HG03066 (cell line): ENCODE measurements around the gene MTG2.
"Not testable (repeated sequence)": the region's sequence is repeated elsewhere in the genome, so short reads cannot be mapped to it uniquely, and the experiment has no call there.

Source experiments
- ATAC-seq: cut with Tn5 transposase; IDR thresholded peaks from one replicate; pipeline ENCODE4 v1.9.1; 2021; ENCODE audit warnings: low read depth; ENCODE audit not compliant: unreplicated experiment

MTG2 gene

GRCh38 chr20:62143957-62144825 is 38.6 kb upstream of the MTG2 start:
- ATAC-seq = no peak

DNA sequence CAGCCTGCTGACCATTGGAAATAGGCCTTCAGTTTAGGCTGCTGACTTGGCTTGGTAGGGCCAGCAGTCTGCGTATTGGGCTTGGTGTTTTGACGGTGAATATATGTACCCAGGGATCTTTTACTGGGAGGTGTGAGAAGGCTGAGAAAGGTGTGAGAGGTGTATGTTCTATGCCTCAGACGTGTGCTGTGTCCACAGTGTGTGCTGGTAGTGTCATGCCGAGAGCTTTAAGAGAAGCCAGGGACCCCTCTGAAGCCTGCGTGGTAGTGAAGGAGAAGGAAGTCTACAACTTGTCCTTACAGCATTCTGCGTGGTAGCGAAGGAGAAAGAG is 37.2 kb upstream of the MTG2 start:
- no peak for ATAC-seq

- no peak for ATAC-seq
Measured at GRCh38 chr20:62146019-62146755, 36.6 kb upstream of the MTG2 start.

DNA sequence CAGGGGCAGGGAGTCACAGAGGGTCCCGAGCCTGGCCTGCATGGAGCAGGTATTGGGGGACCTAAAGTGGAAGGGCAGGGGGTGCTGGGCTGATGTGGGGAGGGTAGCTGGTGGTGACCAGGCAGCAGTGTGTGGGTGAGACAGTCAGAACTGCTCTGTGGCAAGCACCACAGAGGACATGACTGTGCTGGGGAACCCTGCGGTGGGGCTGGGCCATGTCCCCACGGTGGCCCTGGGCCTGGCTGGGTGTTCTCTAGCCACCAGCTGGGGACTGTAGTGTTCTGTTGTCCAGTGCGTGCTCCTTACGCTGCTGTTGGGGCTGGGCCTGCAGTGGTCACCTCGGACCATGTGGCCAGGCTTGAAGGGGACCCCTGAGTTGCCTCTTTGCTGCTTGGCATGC is 35.7 kb upstream of the MTG2 start:
- no peak for ATAC-seq

DNA sequence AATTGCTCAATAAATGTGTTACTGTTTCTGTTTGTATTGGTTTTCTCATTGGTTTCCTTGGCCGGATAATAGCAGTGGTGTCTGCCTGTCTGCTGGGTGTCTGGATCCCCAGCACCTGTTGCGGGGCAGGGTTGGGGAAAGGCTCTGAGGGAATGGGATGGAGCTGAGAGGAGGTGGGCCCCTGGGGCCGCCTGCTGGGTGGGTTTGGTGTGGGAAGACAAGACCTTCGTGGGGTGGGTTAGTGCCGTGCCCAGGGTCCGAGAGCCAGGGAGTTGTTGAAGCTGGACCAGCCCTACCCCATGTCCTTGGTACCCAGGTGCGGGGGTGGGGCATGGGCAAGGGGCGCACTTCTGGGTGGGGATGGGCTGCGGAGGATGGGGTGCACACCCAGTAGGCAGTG is 35.3 kb upstream of the MTG2 start:
- ATAC-seq = no peak

DNA sequence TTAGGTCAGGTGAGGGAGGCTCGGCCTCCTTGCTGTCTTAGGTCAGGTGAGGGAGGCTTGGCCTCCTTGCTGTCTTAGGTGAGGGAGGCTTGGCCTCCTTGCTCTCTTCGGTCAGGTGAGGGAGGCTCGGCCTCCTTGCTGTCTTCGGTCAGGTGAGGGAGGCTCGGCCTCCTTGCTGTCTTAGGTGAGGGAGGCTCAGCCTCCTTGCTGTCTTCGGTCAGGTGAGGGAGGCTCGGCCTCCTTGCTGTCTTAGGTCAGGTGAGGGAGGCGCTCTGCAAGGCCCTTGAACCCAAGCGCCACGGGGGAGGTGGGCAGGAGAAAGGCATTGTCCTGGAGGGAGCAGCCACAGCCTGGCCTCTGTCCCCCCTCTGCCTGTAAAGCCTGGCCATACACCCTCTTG is 34.4 kb upstream of the MTG2 start:
- ATAC-seq = not testable (repeated sequence)

- ATAC-seq = no peak
Measured at GRCh38 chr20:62148908-62149314, 33.9 kb upstream of the MTG2 start.

- ATAC-seq = no peak
Measured at GRCh38 chr20:62149532-62150309, 33.1 kb upstream of the MTG2 start.

DNA sequence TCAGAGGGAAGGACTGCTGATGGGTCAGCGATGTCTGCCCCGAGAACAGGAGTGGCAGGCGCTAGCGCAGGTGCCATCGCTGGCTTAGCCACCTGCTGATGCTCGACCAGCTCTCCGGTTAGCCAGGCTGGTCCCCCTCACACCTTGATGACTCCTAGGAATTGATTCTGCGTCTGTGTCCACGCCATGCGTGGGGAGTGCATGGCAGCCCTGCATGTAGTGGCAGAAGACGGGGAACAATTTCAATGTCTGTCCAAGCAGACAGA is 32.6 kb upstream of the MTG2 start:
- no peak for ATAC-seq

- ATAC-seq = no peak
Measured at GRCh38 chr20:62151225-62151624, 31.6 kb upstream of the MTG2 start.

DNA sequence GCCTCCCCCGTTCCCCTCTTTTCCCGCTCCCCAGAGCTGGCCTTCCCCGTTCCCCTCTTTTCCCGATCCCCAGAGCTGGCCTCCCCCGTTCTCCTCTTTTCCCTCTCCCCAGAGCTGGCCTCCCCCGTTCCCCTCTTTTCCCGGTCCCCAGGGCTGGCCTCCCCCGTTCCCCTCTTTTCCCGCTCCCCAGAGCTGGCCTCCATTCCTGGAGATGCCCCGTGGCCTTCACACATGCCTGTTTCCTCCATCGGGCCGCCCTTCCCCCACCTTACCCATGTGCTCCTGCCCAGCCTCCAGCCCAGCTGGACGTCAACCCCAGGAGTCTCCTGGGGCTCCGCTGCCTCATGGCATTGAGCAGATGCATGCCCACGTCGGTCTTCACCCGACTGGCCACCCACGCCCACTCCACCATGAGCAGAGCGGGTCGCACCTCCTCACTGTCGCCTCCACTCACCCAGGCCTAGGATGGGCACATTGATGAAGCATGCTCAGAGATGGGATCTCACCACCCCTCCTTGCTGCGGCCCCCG is 30.9 kb upstream of the MTG2 start:
- ATAC-seq = no peak

- no peak for ATAC-seq
Measured at GRCh38 chr20:62155428-62156253, 27.2 kb upstream of the MTG2 start.

GRCh38 chr20:62156254-62156556 is 26.6 kb upstream of the MTG2 start:
- ATAC-seq = no peak

DNA sequence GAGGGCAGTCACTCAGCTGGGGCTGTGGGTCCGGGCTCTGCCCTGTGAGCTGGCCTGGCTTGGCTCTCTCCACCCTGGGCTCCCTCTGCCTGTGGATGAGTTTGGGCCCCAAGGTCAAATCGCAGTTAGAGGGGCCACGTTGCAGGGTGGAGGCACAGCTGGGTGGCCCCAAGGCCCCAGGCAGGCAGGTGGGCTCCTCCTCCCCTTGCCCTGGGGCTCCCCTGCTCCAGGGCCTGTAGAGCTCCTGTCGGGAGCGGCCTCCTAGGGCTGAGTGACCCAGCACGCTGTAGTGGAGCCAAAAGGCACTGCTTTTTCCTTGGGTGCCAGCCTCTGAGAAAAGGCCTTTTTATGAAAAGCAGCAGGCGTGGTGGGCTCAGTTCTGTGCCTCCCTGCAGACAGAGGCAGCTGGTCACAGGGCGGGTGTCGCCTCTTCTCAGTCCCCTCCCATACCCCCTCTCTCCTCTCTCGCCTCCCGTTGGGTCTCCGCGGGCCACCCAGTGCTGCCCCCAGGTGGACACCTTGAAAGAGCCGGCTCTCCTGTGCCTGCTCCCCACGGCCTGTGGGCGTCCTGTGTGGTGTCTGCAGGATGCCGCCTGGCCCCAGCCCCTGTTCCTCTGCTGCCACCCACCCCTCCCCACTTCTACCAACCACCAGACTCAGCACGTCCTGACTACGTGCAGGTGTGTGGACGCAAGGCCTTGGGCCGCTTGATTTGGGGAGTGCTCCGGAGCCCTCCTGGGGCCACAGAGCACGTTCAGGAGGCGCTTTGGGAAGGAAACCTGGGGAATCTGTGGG is 26.0 kb upstream of the MTG2 start:
- ATAC-seq = no peak

- ATAC-seq = no peak
Measured at GRCh38 chr20:62157387-62158087, 25.3 kb upstream of the MTG2 start.

DNA sequence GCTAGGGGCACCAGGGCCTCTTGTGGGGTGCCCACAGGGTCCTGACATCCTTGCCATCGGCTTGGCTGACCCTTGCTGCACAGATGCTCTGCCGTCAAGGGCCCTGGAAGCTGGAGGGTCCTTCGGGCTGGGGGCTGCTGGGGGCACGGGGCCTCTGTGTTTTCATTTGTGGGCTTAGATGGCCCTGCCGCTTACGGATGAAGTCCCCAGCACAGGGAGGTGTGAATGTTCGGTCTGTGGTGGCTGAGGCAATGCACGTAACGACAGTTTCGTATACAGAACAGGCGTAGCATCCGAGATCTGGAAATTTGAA is 24.8 kb upstream of the MTG2 start:
- no peak for ATAC-seq

- no peak for ATAC-seq
Measured at GRCh38 chr20:62158541-62158940, 24.3 kb upstream of the MTG2 start.

DNA sequence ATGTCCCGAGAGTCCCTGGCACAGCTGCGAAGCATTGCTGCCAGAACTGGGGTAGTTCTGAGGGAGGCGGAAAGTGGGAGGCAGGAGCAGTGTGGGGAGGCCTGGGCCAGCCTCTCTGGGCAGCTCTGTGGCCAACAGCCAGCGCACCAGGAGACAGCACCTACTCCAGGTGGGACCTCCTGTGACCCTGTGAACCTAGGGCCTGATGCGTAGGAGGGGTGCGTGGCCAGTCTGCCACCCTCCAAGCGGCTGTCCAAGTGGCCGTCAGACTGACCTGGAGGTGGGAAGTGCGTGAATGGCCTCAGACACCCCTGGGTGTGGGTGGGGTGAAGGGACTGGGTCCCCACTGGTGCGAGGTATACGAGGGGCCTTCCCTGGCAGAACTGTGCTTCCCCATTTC is 23.8 kb upstream of the MTG2 start:
- ATAC-seq = no peak

GRCh38 chr20:62159839-62160238 is 23.0 kb upstream of the MTG2 start:
- no peak for ATAC-seq

DNA sequence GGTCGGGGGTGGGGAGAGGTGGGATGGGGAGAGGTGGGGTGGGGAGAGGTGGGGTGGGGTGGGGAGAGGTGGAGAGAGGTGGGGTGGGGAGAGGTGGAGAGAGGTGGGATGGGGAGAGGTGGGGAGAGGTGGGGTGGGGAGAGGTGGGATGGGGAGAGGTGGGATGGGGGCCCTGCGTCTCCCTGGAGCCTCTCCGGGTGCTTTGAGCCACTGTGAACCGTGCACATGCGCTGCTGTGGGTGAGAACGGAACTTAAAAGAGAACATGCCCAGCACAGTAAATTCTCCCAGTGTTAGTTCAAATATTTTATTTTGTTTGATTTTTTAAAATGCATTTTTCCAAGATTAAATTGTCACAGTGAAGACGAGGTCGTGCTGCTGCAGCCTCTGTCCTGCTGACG is 22.6 kb upstream of the MTG2 start:
- no peak for ATAC-seq
